Stimulated activated CD8-positive, alpha-beta memory T cell treated with anti-CD3 and anti-CD28 coated beads, Interleukin-4, amount 100 ng/mL, for 48 hours (primary cell): Measurements from ENCODE around the gene ISM1.

ENCODE experiments used
- DNase-seq: peaks from one replicate; pipeline ENCODE4 v3.0.0-alpha.2; 2020

The ISM1 gene

DNA sequence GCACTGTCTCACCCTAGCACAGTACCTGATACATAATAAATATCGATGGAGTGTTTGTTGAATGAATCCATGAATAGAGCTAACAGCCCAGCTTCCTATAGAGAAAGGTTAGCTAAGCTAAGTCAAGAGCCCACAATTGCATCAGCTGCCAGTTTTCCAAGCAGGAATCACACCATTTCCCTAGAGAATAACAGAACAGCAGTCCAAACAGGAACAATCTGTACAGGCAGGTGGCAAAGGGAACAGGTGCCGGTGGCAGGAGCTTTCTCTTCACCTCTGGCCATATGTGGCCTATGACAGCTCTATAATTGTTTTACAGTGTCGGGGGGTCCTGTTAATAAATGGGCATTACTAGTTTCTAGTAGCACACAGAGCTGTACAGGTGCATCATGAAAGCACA lies 38.8 kb downstream of the ISM1 start:
- DNase-seq: no peak

DNA sequence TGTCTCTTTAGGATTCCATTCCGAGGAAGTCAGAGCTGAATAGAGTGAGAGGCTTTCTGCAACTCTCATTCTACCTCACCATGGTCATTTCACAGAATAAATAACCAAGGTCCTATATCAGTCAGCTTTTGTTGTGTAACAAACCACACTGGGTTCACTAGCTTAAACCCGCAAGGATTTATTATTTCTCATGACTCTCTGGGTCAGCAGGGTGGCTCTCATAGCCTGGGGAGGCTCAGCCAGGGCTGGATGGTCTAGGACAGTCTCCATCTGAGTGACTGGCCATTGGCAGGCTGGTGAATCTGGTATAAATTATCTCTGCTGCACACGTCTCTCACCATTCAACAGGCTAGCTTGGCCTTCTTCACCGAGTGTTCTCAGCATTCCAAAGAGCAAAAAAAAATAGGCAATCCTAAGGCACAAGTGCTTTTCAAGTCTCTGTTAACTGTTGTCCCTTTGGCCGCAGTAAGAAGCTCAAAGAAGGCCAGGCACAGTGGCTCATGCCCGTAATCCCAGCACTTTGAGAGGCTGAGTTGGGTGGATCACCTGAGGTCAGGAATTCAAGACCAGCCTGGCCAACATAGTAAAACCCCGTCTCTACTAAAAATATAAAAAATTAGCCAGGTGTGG lies 39.7 kb downstream of the ISM1 start:
- DNase-seq: no peak

DNA sequence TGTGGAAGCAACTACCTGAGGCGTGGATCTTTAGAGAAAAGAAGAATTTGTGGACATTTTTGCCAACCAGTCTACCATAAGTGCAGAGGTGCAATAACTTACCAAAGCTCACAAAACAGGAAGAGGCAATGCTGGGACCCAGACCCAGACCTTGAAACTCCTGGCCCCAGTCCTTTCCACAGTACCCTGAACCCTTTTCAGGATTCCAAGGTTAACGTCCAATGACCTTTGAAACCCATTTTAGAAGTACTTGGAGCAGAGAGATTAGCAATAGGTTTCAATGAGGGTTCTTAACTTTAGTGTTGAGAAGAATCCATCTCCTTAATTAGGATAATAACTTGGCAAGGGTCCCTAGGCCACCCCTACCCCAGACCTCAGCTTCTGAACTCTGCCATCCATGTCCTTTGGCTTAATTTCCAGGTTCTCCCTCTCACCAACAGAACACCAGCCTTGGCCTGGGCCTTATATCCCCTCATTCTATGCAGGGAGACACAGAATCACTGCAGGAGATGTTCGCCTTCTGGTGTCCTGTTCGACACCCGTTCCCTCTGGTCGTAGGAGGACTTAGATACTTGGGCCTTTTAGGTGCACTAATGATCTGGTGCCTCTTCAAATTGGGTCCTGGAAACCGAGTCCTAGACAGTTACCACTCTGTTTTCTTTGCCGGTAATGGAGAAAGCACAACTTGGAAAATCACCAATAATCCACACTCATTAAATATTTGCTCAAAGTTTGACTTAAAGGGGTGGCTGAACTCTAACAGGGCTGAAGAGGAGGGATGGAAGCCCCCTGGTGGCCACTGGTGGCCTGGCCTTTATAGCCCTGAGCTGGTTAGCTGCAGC lies 40.6 kb downstream of the ISM1 start:
- DNase-seq: peak; percentile 79

DNA sequence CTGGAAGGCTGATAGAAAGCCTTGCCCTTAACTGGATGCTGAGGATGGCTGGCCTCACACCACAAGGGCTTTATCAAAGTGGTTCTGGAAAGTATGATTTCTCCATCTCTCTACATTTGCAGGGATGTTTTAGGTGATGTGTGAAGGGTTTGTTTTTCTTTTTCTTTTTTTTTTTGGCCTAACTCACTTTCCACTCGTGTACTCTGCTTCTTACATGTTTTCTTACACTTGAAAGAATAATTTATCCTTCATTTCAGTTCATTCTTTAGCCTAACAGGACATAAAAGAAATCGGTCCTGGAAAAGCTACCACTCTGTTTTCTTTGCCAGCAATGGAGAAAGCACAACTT lies 41.2 kb downstream of the ISM1 start:
- no peak for DNase-seq

DNA sequence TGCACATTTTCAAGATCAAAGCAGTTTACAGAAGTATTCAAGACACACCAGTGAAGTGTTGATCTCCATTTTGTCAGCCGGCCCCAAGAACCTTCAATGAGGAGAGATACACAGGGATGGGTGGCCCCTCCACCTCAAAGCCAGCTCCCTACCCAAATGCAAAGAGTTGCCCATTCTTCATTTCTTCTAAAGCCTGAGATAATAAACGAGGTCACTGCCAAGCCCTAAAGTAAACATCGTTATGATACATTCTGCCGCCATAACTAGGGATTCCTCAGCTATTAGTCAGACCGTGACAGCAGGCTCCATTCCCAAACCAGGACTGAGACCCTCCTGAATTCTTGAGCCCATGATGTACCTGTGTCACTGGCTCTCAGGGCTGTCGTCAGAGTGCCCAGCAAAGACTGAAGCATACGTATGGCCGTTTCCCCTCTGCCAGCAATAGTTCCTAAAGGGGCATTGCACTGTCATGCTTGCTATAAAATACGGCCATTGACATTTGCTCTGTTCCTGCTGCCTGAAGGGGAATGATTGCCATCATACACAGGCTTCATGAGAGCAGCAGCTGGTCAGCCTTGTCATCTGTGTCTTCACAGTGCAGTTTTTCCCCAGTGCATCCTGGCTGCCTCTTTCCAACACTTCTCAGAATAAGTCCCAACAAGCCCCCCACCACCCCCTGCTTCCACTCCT lies 41.7 kb downstream of the ISM1 start:
- no peak for DNase-seq

DNA sequence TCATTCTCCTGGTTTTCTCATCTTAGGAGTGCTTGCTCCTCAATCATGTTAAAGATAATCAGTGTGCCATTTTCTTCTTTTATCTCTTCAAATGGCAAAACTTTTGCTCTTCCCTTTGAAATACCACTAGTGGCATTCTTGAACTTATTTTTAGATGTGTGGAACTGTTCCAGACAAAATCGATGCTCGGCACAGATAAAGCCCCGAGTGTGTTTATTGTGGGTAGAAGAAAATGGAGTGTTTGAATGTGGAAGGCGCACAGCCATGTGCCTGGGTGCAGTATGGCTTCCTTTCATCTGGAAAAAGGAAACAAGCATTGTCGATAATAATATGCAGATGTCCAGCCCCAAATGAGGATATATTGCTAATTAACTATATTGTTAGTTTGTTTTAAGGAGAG lies 42.4 kb downstream of the ISM1 start:
- DNase-seq: no peak

DNA sequence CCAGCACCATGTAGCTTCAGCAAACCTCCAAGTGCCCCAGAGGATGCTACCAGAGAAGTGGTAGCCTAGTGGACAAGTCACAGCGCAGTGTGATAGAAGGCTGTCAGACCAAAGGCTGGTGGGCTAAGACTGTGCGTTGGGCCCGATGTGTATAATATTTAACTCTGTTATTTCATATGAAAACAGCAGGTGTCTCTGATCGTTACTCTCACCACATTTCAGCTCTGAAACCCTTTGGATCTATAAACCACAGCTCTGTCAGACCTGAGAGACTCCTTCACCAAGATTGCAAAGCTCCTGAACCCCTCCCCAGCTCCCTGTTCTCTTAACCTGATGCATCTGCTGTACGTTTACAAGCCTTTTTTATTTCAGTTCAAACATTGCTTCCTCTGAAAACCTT lies 43.8 kb downstream of the ISM1 start:
- no peak for DNase-seq

DNA sequence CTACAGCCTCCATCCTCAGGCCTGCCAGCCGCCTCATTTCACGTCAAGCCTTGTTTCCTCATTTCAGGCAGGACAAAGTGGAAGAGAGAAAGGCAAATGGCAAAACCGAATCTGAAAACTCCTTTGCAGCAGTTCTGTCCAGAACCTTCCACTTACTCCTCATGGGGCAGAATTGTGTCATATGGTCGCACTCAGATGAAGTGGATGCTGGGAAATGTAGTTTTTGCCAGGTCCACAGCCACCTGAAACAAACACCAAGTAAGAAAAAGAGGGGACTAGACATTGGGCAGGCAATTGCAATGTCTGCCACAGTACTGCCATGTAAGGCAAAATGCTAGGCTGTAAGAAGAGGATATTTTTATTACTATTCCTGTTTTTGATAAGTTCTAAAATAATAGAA lies 44.9 kb downstream of the ISM1 start:
- no peak for DNase-seq

DNA sequence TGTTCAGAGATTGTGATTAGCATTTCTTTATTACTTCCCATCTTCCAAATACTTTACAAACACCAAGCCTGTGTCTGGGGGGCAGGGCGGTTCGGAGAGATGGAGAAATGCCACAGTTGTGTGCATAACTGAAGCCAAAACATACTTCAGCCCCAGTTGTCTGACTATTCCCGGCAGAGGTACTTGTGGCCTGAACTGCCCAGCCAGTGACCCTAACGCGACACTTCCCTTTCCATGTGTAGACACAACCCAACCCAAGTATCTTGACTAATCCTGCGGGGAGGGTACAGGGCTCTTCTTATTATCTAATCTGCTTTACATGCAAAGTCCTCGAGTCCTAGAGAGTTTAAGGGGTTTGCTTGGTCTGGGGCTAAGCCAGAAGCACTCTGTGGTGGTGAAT lies 46.2 kb downstream of the ISM1 start:
- no peak for DNase-seq

DNA sequence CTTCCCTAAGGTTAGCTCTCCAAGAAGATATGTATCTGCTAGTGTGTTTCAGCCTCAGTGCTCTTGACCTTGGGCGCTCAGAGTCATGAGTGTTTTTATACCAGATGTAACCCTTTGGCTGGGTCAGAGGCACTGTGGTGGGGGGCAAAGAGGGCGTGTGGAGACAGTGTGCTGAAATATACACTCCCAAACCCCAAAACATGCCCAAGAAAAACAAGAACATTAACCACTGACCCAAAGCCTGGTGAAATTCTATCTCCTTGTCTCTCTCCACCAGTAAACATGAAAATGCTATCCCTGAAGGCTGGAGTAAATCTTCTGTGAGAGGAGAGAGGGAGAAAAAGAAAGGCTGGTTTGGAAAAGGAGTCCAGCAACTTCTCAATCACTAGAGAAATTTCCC lies 47.9 kb downstream of the ISM1 start:
- DNase-seq: no peak

DNA sequence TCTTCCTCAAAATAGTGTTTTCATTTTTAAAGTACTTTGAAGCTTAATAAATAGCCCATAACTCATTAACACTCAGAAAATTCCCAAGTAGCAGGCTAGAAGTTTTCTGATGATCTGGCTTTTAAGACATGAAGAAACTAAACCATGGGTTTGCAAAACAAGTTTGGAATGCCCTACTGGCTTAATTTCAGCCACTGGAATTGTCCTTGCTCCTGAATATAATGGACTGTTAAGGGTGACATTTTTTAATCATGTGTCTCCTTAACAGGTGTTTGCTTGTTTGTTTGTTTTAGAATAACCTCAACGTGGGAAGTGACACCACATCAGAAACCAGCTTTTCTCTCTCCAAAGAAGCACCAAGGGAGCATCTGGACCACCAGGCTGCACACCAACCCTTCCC lies 49.1 kb downstream of the ISM1 start:
- DNase-seq: no peak

DNA sequence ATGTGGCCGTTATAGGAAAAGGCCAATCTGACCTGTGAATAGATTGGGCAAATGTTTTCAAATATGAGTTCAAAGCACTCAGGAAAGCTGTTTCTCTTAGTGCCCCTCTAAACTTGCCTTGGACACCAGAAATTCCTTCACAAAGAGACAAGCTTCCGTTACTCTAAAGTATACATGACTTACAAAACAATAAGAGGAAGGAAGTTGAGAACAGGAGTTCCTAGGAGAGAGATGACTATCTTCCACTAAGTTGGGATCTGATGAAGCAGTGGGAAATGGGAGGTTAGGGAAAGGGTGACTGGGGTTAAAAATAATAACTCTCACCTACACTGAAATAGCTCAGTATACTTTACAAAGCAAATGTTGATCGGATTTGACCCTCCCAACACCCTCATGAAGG lies 50.0 kb downstream of the ISM1 start:
- no peak for DNase-seq

DNA sequence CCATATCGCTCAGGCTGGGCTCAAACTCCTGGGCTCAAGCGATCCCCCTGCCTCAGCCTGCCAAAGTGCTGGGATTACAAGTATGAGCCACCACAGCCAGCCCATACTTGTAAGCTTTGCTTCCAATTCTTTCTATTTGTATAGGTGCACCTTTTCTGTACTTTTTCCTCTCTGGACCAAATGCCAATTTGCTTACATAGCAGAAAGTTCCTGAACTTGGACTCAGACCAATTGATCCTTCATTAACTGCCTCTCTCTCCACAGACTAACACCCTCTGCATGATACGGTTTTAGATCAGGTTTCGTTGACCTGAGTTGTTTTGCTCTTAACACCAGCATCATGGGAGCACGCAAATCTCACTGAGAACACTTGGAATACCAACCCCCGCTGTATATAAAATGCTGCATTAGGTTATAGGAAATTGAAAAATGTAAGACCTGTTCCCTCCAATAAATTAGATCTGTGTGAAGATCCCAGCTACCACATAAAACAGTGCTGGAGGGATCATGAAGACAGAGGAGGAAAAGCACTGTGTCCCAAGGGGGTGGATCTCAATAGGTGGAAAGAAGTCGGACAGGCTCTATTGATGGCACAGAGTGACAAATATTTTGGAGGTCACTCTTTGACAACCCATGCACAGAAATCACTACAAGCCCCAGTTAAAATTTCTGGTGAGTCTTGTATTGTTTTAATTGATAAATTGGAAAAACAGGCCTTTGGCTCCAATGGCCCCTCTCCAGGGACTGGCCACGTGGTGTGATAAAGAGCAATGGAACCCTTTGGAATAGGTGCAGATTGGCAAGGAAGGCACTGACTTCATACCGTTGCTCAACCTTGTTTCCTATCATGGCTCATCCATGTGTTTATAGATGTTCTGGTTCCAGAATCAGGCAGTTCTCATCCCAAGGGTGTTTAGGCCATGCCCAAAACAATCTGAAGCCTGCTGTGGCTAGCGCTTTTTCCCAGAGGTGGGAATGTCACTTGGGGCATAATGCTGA lies 51.2 kb downstream of the ISM1 start:
- no peak for DNase-seq

DNA sequence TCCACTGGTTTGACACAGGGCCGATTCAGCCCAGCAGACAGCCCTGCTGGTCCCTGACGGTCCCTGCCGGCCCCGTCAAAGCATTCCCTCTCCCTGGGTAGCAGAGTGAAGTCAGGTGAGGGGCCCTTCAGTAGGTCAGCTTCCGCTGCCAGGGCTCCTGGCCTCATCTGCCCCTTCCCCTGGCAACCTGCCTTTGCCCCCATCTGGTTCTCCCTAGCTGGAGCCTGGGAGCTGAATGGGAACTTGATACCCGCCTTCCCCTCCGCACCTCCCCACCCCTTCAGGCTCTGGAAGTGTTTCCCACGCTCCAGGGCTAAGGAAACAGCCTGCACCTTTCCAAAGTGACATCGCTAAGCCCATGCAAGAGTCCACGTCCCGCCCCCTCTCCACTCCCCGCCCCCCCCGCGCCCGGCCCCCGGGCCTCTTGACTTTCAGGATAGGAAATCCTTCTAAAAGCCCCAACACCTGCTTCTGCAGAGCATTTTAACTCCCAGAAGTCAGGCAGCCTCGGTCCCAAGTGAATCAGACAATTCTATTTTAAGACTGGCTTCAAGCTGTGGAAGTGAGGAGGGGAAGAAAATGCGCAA lies 53.3 kb downstream of the ISM1 start:
- no peak for DNase-seq

DNA sequence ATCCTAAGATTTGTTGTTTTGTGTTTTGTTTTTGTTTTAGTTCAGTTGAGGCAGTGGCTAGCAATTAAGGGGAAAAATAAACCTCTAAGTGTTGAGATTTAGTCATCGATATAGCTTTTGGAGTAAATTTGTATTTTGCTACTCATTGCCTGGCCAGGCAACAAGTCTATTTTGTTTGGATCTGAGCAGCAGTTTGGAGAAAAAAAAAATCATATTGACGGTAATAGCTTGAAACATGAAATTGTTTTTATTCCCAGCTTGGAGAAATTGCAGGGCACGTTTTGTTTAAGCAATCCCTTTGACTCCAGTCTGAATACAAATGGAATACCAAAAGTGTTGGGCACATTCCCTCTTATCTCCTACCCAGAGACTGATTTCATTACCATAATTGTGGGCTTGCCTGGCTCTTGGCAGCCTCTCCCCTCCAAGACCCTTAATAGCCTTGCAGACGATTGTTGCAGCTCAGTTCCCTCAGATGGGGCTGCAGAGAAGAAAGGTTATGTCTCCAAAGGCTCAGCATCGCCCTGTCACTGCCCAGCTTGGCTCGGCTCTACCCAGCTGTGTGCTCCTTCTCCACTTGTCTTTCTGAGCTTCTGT lies 56.0 kb downstream of the ISM1 start:
- no peak for DNase-seq

DNA sequence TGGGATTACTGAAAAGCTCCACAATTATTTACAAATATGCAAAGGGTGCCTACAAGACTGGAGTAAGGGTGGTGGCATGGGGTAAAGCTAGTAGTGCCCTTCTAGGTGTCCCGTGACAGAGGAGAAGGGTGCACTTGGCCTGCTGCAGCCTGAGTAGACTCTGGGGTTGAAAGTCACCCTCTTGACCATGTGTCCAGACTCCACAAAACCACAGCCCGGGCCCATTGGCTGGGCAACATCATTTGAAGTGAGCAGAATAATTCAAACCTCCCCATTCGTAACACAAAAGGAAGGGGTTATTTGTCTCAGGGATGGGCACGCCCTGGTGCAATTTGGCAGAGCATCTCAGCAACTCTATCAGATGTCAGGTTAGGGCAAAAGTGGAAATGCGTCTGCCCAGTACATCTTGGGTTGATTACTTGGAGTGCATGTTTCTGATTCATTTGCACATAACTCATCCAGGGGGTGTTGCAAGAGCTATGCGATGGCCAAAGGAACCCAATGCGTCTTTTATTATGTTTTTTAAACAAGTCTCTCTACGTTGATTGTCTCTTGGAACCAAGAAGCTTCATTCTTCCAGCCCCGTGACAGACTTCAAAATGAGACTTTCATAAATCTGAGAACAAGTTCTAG lies 56.7 kb downstream of the ISM1 start:
- DNase-seq: no peak

DNA sequence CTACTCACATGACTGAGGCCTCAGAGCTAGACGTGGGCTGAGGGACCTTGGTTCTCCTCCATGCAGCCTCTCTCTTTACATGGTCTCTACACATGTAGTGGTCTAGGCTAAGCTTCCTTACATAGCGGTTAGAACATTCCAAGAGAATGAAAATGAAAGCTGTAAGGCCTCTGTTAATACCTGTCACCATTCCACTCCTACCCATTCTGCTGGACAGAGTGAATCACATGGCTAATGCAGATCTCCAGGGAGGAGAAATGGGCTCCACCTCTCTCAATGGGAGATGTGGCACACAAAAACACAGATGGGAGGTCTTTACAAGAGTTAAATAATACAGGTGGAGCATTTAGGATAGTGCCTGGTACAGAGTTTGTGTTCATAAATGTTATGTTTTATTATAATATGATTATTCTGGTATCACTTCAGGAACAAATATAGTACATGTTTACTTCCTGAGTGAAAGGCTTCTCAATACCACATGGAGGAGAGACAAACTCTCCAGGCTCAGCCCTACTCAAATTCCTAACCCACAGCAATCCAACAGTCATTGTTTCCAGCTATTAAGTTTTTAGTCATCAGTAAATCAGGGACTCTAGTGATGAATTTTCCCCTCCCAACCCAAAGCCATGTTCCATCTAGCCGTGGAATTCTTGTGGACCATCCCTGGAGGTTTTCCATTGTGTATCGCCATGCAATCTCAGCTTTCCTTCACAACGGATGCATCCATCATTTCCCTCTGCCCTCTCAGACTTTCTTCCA lies 57.9 kb downstream of the ISM1 start:
- no peak for DNase-seq

DNA sequence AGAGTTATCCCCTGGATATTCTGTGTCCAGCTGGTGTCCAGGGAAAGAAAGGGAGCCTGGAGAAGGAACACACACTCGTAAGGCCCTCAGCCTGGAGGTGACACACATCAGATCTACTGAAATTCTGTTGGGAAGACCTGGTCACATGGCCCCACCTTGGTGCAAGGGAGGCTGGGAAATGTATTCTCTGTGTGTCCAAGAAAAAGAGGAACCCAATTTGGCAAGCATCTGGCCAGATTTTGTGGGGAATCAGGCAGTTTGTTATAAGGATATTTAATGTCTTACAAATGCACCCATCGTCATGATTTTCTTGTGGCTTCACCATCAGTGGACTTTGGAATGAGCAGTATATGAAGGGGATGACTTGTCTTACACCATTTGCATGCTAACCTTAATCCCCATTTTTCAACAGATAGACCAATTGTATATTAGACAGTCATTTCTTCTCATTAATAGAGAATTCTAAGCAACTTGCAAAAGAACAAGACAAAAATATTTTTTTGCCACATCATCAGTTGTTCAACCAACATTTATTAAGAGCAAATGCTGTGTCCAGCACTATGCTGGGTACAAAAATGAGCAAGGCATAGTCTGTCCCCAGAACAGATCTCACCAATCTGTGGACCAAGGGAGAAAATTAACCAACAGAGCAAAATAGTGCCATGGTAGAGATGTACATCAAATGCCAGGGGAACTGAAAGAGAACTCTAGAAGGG lies 59.7 kb downstream of the ISM1 start:
- no peak for DNase-seq

DNA sequence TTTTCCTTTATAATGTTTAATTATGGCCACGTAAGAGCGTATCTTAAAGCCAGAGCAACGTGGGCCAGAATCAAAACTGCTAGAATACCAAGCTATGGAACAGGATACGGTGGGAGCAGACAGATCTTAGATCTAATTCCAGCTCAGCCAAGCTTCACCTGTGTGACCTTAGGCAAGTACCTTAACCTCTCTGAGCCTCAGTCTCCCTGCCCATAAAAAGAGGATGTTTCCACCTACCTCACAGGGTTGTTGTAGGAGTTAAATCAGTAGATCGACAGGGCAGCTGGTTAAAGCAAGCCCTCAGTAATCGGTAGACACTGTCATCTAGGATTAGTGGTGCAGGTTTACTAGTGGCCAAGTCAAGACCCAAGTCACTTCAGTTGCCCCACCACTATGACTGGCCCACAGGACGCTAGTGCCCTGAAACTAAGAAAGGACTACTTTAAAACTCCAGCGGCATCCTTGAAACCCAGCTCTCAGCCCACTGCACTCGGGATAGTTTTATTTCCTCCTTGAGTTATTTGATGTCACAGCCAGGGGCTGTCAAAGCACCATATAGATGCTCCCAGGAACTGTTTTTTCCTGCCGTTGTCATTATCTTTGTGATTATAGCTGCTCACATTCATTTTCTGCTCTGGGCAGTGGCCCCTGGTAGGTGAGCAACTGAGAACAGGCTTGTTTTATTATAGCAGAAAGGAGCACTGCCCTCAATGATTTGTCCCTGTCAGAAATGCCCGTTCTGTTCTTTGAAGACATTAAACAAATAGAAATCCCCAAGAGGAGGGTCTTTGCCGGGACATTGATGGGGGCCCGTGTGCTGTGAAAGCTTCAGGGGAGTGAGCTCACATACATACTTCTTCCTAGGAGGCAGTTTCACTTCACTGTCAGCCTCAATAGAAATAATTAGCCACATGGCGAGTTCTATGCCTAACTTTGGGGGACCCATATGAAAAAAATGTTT lies 63.1 kb downstream of the ISM1 start:
- DNase-seq: no peak
